ENCODE results near the gene TMCO4. TPM values are rescaled to one million over a fixed set of nuclear protein-coding genes. Genes with fewer than 3 reads are reported as not detected.
"Not testable (repeated sequence)": the region's sequence is repeated elsewhere in the genome, so short reads cannot be mapped to it uniquely, and the experiment has no call there.

TMCO4 gene
- total RNA-seq, 1 experiment from 2014 or later, result 4.0 TPM

- DNase-seq (ENCODE audit: low spot score), result no peak
These were observed 162.1 kb downstream of the TMCO4 start for GRCh38 chr1:19637606-19638005.

GRCh38 chr1:19636749-19637148 lies 163.0 kb downstream of the TMCO4 start:
- not testable (repeated sequence) for DNase-seq (ENCODE audit: low spot score)

- DNase-seq (ENCODE audit: low spot score), result no peak
These were observed 163.7 kb downstream of the TMCO4 start for GRCh38 chr1:19636065-19636464.

- peak; percentile 23 for DNase-seq (ENCODE audit: low spot score)
These were observed 164.1 kb downstream of the TMCO4 start for GRCh38 chr1:19635646-19636045.

GRCh38 chr1:19635064-19635463 lies 164.7 kb downstream of the TMCO4 start:
- DNase-seq (ENCODE audit: low spot score), result not testable (repeated sequence)

- no peak for DNase-seq (ENCODE audit: low spot score)
These were observed 166.6 kb downstream of the TMCO4 start for GRCh38 chr1:19633106-19633505.

Other genes with a start within 250 kb of the TMCO4 start
- gene NBL1, start 155.6 kb downstream of the TMCO4 start, total RNA-seq (2014; rRNA removed; shearing (Covaris generic)), result 10.9 and 11.7 TPM in 2 replicates
- gene HTR6, start 135.0 kb downstream of the TMCO4 start, total RNA-seq (2014; rRNA removed; shearing (Covaris generic)), result not detected in 2 replicates
- not detected in 2 replicates for gene RNF186, start 15.4 kb upstream of the TMCO4 start, total RNA-seq (2014; rRNA removed; shearing (Covaris generic))
- 2.4 and 3.1 TPM in 2 replicates for gene OTUD3, start 82.5 kb upstream of the TMCO4 start, total RNA-seq (2014; rRNA removed; shearing (Covaris generic))
- not detected in 2 replicates for gene PLA2G2E, start 123.7 kb upstream of the TMCO4 start, total RNA-seq (2014; rRNA removed; shearing (Covaris generic))
- not detected in 2 replicates for gene PLA2G2A, start 179.7 kb upstream of the TMCO4 start, total RNA-seq (2014; rRNA removed; shearing (Covaris generic))

Measured in A172 (cell line).